AG09309 (cell line): ENCODE measurements around the gene PPM1B.

Experiments
- DNase-seq: peaks from one replicate; pipeline ENCODE4 v3.0.0-alpha.2; 2010; ENCODE audit warnings: low read depth
- H3K4me3 ChIP-seq: 2 replicates; pipeline ENCODE4 v1.5.1; 2011; ENCODE audit warnings: mild to moderate bottlenecking, low read depth, low read length, moderate library complexity; ENCODE audit not compliant: control insufficient read depth
- TF ChIP-seq, protein P1 (sequence below): IDR thresholded peaks from 2 replicates; pipeline ENCODE4 v1.5.1; 2011; ENCODE audit warnings: mild to moderate bottlenecking, low read depth, low read length, inconsistent platforms; ENCODE audit not compliant: insufficient read depth, control insufficient read depth; ENCODE audit errors: missing control alignments

Gene PPM1B

GRCh38 chr2:44212302-44212701 lies 43.6 kb downstream of the PPM1B start:
- no peak overlapping the region for H3K4me3 ChIP-seq
- no peak for DNase-seq
- TF ChIP-seq, protein P1, sequence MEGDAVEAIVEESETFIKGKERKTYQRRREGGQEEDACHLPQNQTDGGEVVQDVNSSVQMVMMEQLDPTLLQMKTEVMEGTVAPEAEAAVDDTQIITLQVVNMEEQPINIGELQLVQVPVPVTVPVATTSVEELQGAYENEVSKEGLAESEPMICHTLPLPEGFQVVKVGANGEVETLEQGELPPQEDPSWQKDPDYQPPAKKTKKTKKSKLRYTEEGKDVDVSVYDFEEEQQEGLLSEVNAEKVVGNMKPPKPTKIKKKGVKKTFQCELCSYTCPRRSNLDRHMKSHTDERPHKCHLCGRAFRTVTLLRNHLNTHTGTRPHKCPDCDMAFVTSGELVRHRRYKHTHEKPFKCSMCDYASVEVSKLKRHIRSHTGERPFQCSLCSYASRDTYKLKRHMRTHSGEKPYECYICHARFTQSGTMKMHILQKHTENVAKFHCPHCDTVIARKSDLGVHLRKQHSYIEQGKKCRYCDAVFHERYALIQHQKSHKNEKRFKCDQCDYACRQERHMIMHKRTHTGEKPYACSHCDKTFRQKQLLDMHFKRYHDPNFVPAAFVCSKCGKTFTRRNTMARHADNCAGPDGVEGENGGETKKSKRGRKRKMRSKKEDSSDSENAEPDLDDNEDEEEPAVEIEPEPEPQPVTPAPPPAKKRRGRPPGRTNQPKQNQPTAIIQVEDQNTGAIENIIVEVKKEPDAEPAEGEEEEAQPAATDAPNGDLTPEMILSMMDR, result no peak

DNA sequence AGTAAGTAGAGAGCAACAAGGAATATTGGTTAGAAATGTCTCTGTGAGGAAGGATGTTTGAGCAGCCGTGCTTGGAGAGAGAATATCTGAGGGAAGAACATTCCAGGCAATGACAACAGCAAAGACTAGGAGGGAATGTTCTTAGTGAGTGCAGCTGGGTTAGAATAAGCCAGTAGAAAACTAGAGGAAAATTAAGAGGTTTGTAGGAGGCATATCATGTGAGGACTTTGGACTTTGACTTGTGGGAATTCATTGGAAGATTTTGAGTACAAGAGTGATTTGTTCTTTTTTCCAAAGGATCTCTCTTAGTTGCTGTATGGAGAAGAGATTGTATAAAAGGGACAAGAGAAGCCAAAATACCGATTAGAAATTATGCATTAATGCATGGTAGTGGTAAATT lies 47.2 kb downstream of the PPM1B start:
- TF ChIP-seq, protein P1, result no peak
- no peak overlapping the region for H3K4me3 ChIP-seq
- DNase-seq, result no peak

DNA sequence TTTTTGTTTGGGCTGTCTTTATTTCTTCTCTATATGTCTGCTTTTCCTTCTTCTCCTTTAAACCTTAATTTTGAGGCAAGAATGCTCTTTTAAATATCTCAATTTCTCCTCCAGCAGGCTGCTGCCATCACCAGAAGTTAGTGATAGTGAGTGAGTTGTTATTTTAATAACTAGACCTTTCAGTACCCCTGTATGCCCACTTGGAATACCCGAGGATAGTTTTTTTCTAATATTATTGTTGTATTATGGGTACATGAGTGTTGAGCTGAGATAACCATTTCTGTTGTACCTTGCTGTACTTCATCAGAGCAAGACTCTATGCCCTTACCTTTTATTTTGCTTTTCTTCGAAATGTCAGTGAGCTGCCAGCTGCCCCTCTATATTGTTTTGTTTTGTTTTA lies 50.1 kb downstream of the PPM1B start:
- TF ChIP-seq, protein P1, result no peak
- no peak overlapping the region for H3K4me3 ChIP-seq
- DNase-seq, result no peak

DNA sequence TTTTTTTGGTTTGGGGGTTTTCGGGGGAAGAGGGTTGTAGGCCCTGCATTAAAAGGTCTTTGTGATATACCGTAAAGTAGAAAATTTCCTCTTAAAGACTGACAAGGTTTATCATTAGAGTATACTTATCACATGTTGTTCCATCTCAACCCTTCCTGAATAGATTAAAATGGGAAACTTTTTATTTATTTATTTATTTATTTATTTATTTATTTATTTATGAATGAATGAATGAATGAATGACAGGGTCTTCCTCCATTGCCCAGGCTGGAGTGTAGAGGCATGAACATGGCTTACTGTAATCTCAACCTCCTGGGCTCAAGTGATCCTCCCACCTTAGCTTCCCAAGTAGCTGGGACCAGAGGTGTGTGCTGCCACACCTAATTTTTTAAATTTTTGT lies 58.1 kb downstream of the PPM1B start:
- TF ChIP-seq, protein P1, result no peak
- no peak for DNase-seq
- H3K4me3 ChIP-seq, result no peak overlapping the region

DNA sequence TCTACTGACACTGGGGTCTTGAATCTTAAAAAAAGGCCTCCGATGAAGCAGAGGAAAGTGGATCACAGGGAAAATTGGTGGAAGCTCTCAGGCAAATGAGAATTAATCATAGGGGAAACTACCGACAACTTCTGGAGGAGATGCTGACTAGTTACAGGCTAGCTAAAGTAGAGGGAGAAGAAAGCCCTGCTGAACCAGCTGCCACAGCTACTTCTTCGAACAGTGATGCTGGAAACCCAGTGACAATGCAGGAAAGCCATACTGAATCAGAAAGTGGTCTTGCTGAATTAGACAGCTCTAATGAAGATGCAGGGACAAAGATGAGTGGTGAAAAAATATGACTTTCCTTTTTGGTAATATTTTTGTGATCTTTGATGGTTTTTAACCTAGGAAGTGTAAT lies 61.7 kb downstream of the PPM1B start:
- no peak for DNase-seq
- TF ChIP-seq, protein P1, result no peak
- H3K4me3 ChIP-seq, result no peak overlapping the region

GRCh38 chr2:44233450-44234128 lies 64.9 kb downstream of the PPM1B start:
- no peak overlapping the region for H3K4me3 ChIP-seq
- DNase-seq, result no peak
- TF ChIP-seq, protein P1, result no peak
